Mesenchymal stem cell (in vitro differentiated cells and primary cell): ENCODE results near the gene DOCK2.

Source experiments
- DNase-seq: peaks from one replicate; pipeline ENCODE4 v3.0.0-alpha.2; 2013
- H2AFZ ChIP-seq: one replicate; pipeline ENCODE4 v1.6.1; 2013; ENCODE audit warnings: low read depth, mild to moderate bottlenecking, control low read depth, inconsistent platforms, low read length, moderate library complexity
- H2AK5ac ChIP-seq: 2 replicates; pipeline ENCODE4 v1.6.1; 2013; ENCODE audit warnings: low read length, moderate library complexity, mild to moderate bottlenecking, inconsistent platforms; ENCODE audit not compliant: severe bottlenecking
- H2BK120ac ChIP-seq: one replicate; pipeline ENCODE4 v1.6.1; 2013; ENCODE audit warnings: low read depth, mild to moderate bottlenecking, inconsistent platforms, low read length, moderate library complexity
- H2BK12ac ChIP-seq, 2 experiments: one replicate each; pipeline ENCODE4 v1.6.1; 2013; ENCODE audit warnings: inconsistent platforms in 2 of 2, low read length in 2 of 2, mild to moderate bottlenecking in 2 of 2, moderate library complexity in 2 of 2, control low read depth in 1 of 2
- H2BK15ac ChIP-seq: one replicate; pipeline ENCODE4 v1.6.1; 2013; ENCODE audit warnings: mild to moderate bottlenecking, low read depth, inconsistent platforms; ENCODE audit not compliant: poor library complexity, severe bottlenecking
- H2BK5ac ChIP-seq: 2 replicates; pipeline ENCODE4 v1.6.1; 2013; ENCODE audit warnings: low read depth, mild to moderate bottlenecking, low read length, control low read depth, inconsistent platforms; ENCODE audit not compliant: poor library complexity, severe bottlenecking
- H3K14ac ChIP-seq, 2 experiments: one replicate each; pipeline ENCODE4 v1.6.1; 2013; ENCODE audit warnings: inconsistent platforms in 2 of 2, low read length in 2 of 2, control low read depth in 1 of 2, mild to moderate bottlenecking in 1 of 2, moderate library complexity in 1 of 2
- H3K18ac ChIP-seq, 2 experiments: one replicate each; pipeline ENCODE4 v1.6.1; 2013; ENCODE audit warnings: inconsistent platforms in 2 of 2, low read length in 2 of 2, control low read depth in 1 of 2, low read depth in 1 of 2, mild to moderate bottlenecking in 1 of 2
- H3K23ac ChIP-seq, 2 experiments: one replicate each; pipeline ENCODE4 v1.6.1; 2013; ENCODE audit warnings: inconsistent platforms in 2 of 2, low read length in 2 of 2, mild to moderate bottlenecking in 2 of 2, moderate library complexity in 2 of 2, control low read depth in 1 of 2
- H3K27ac ChIP-seq: 2 replicates; pipeline ENCODE4 v1.5.1; 2013; ENCODE audit warnings: mild to moderate bottlenecking, moderate library complexity, low read length, control low read depth, inconsistent platforms; ENCODE audit not compliant: poor library complexity, severe bottlenecking
- H3K27me3 ChIP-seq, 2 experiments: 2 replicates each; pipeline versions ENCODE4 v1.6.1 to v1.7.0; 2013; ENCODE audit warnings: low read length in 2 of 2, mild to moderate bottlenecking in 2 of 2, moderate library complexity in 2 of 2, control low read depth in 1 of 2, inconsistent platforms in 1 of 2; ENCODE audit not compliant: control insufficient read depth in 1 of 2, insufficient read depth in 1 of 2
- H3K36me3 ChIP-seq, 2 experiments: 2 replicates each; pipeline versions ENCODE4 v1.6.1 to v1.7.0; 2013; ENCODE audit warnings: low read length in 2 of 2, control low read depth in 1 of 2, inconsistent platforms in 1 of 2, low read depth in 1 of 2, mild to moderate bottlenecking in 1 of 2; ENCODE audit not compliant: insufficient read depth in 2 of 2, control insufficient read depth in 1 of 2
- H3K4ac ChIP-seq, 2 experiments: one replicate each; pipeline ENCODE4 v1.6.1; 2013; ENCODE audit warnings: inconsistent platforms in 2 of 2, low read length in 2 of 2, mild to moderate bottlenecking in 2 of 2, moderate library complexity in 2 of 2, control low read depth in 1 of 2, low read depth in 1 of 2
- H3K4me1 ChIP-seq: 2 replicates; pipeline ENCODE4 v1.6.1; 2013; ENCODE audit warnings: low read depth, low read length, control low read depth; ENCODE audit not compliant: control insufficient read depth, insufficient read depth
- H3K4me2 ChIP-seq: 2 replicates; pipeline ENCODE4 v1.6.1; 2013; ENCODE audit warnings: low read length, mild to moderate bottlenecking, inconsistent platforms; ENCODE audit not compliant: poor library complexity, severe bottlenecking
- H3K4me3 ChIP-seq, 2 experiments: 2 replicates each; pipeline versions ENCODE4 v1.5.1 to v1.7.0; 2013; ENCODE audit warnings: low read length in 2 of 2, mild to moderate bottlenecking in 2 of 2, control low read depth in 1 of 2, low read depth in 1 of 2; ENCODE audit not compliant: insufficient read depth in 1 of 2
- H3K79me1 ChIP-seq: replicated peaks from 2 replicates; pipeline ENCODE4 v1.6.1; 2013; ENCODE audit warnings: mild to moderate bottlenecking, control low read depth, low read length, inconsistent platforms; ENCODE audit not compliant: poor library complexity, severe bottlenecking
- H3K9ac ChIP-seq: 2 replicates; pipeline ENCODE4 v1.7.0; 2013; ENCODE audit warnings: mild to moderate bottlenecking, low read length, moderate library complexity
- H3K9me3 ChIP-seq: 2 replicates; pipeline ENCODE4 v1.7.0; 2013; ENCODE audit warnings: mild to moderate bottlenecking, low read length; ENCODE audit not compliant: control insufficient read depth
- H4K8ac ChIP-seq: one replicate; pipeline ENCODE4 v1.6.1; 2013; ENCODE audit warnings: inconsistent platforms, mild to moderate bottlenecking, low read length, moderate library complexity
- H4K91ac ChIP-seq: one replicate; pipeline ENCODE4 v1.6.1; 2013; ENCODE audit warnings: mild to moderate bottlenecking, low read length, inconsistent platforms
- WGBS: methylation state at CpG from one replicate; pipeline ENCODE4 v1.1.7; 2013; ENCODE audit warnings: mixed read lengths; 5-methylcytosine and 5-hydroxymethylcytosine counted together

Gene DOCK2

DNA sequence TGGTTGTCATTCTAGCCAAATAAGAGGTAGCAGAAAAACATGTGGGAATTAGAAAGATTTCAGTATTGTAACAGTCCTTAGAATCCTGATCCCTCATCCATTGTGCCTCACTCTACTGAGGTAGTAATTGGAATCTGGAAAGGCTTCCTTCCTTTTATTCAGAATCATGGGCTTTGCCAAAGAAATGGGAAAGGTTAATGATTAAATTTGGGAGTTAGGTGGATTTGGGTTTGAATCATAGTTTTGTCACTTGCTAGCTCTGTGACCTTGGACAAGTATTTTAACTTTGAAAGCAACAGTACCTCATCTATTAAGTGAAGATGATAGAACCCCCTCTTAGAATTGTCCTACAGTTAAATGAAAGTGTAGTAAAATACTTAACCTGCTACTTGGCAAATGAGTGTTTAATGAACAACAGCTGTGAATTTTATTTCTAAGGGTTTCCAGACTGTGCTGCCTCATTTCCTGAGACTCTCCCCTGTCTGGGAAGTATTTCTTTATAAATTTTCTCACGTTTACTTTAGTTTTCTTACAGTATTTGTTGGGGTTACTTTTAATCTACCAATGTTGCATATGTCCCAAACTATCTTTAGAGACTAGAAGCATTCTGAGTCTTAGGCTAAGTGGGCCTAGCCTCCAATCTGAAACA is 41.8 kb upstream of the DOCK2 start:
- H3K36me3 ChIP-seq: peaks cover 7 to 97% of the 10 kb centered on the region in 2 experiments
- H2AFZ ChIP-seq: no peak overlapping the region
- no peak overlapping the region for H2AK5ac ChIP-seq
- no peak overlapping the region for H3K9ac ChIP-seq
- H3K4me1 ChIP-seq: no peaks in the 10 kb centered on the region
- H3K4me3 ChIP-seq: no peak overlapping the region
- H2BK120ac ChIP-seq: no peak overlapping the region
- H2BK15ac ChIP-seq: no peak overlapping the region
- no peak overlapping the region for H3K4ac ChIP-seq
- no peak overlapping the region for H4K8ac ChIP-seq
- no CpG with 5 or more reads among the region's 1 CpG for WGBS
- no peak overlapping the region for H3K4me2 ChIP-seq
- no peak for DNase-seq
- no peaks in the 10 kb centered on the region for H3K9me3 ChIP-seq
- peaks cover 11% of the 10 kb centered on the region for H3K79me1 ChIP-seq
- H3K23ac ChIP-seq: no peak overlapping the region
- H3K27me3 ChIP-seq: no peaks in the 10 kb centered on the region
- no peak overlapping the region for H2BK5ac ChIP-seq
- H3K27ac ChIP-seq: peak overlapping the region; percentile 35
- H4K91ac ChIP-seq: no peak overlapping the region
- no peak overlapping the region for H2BK12ac ChIP-seq
- no peak overlapping the region for H3K18ac ChIP-seq
- no peak overlapping the region for H3K14ac ChIP-seq

DNA sequence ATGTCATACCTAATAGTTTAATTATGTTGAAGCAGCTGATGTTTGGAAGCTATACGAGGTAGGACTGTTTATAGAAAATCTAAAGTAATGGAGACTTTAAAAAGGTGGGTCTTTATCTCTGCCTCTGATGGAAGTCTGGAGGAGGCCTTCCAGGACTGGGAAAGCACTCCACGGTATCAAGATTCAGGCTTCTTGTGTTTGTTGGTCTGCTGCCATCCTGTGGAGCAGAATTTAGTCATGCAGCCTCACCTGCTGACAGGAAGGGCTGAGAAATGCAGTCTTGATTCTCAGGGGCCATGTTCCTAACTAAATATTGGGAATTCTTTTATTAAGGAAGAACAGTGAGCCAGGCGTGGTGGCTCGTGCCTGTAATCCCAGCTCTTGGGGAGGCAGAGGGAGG is 37.6 kb upstream of the DOCK2 start:
- Histone ChIP-seq H3K27me3 (no peaks in the 10 kb centered on the region), H4K8ac (no peak overlapping the region), H3K18ac (peak overlapping the region in 1 of 2 experiments; percentile 14), H2BK15ac (no peak overlapping the region), H3K14ac (no peak overlapping the region), H3K4me3 (no peak overlapping the region), H3K9me3 (no peaks in the 10 kb centered on the region), H3K4me2 (no peak overlapping the region), H4K91ac (no peak overlapping the region), H3K23ac (no peak overlapping the region), H3K4me1 (no peaks in the 10 kb centered on the region), H2AFZ (no peak overlapping the region), H3K36me3 (peaks cover 12 to 98% of the 10 kb centered on the region in 2 experiments), H3K9ac (no peak overlapping the region), H3K4ac (no peak overlapping the region), H2BK5ac (no peak overlapping the region), H3K79me1 (peaks cover 10% of the 10 kb centered on the region), H3K27ac (no peak overlapping the region), H2BK120ac (no peak overlapping the region), H2BK12ac (no peak overlapping the region), H2AK5ac (no peak overlapping the region)
- no peak for DNase-seq
- WGBS: 90% methylated on average over 4 of the region's 4 CpGs

DNA sequence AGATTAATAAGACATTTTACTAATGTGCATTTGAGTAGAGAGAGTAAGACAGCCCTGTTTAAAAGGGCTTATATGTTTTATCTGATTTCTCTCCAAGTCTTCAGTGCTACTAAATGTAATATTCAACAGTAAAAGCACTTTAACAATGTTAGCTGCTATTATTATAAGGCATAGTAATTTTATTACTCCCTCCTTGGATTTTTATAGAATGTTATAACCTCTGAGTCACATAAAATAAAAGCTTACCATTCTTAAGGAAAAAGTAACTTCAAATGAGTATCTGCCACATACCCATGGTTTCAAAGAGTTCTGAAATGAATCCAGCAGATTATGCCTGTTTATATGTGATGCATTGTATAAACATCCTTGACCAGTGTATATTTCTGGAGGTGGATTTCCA is 34.5 kb upstream of the DOCK2 start:
- no peak overlapping the region for H4K8ac ChIP-seq
- no peak overlapping the region for H3K27ac ChIP-seq
- H3K23ac ChIP-seq: no peak overlapping the region
- H3K9ac ChIP-seq: peak overlapping the region; percentile 30
- H4K91ac ChIP-seq: no peak overlapping the region
- no peaks in the 10 kb centered on the region for H3K4me1 ChIP-seq
- H3K79me1 ChIP-seq: peaks cover 8% of the 10 kb centered on the region
- H3K18ac ChIP-seq: no peak overlapping the region
- no peak overlapping the region for H2BK120ac ChIP-seq
- H3K9me3 ChIP-seq: no peaks in the 10 kb centered on the region
- peaks cover 12 to 75% of the 10 kb centered on the region in 2 experiments for H3K36me3 ChIP-seq
- no peak overlapping the region for H2BK5ac ChIP-seq
- H3K4me3 ChIP-seq: no peak overlapping the region
- H2BK12ac ChIP-seq: no peak overlapping the region
- H2AFZ ChIP-seq: no peak overlapping the region
- no peaks in the 10 kb centered on the region for H3K27me3 ChIP-seq
- H2BK15ac ChIP-seq: no peak overlapping the region
- DNase-seq: no peak
- no peak overlapping the region for H3K14ac ChIP-seq
- H3K4ac ChIP-seq: no peak overlapping the region
- no peak overlapping the region for H3K4me2 ChIP-seq
- H2AK5ac ChIP-seq: no peak overlapping the region

DNA sequence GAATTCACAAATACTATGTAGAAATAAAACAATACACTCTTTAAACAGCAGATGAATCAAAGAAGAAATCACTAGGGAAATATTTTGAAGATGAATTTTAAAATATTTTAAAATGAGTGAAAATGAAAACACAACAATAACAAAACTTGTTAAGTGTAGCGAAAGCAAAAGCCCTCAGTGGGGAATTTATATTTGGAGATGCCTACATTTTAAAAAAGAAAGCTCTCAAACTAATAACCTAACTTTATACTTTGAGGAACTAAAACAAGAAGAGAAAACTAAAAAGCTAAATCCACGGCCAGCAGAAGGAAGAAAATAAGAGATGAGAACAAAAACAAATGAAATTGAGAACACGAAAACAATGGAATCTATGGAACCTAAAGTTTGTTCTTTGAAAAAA is 30.8 kb upstream of the DOCK2 start:
- Histone ChIP-seq H3K27ac (no peak overlapping the region), H3K14ac (no peak overlapping the region), H3K79me1 (peaks cover 2% of the 10 kb centered on the region), H3K4me3 (no peak overlapping the region), H4K91ac (no peak overlapping the region), H3K27me3 (no peaks in the 10 kb centered on the region), H3K23ac (no peak overlapping the region), H4K8ac (no peak overlapping the region), H2BK12ac (no peak overlapping the region), H3K4ac (no peak overlapping the region), H3K18ac (no peak overlapping the region), H2BK5ac (no peak overlapping the region), H2BK15ac (no peak overlapping the region), H3K9me3 (no peaks in the 10 kb centered on the region), H2AFZ (no peak overlapping the region), H2AK5ac (no peak overlapping the region), H2BK120ac (no peak overlapping the region), H3K9ac (no peak overlapping the region), H3K4me2 (no peak overlapping the region), H3K36me3 (peaks cover 6 to 38% of the 10 kb centered on the region in 2 experiments), H3K4me1 (no peaks in the 10 kb centered on the region)
- WGBS: no CpG with 5 or more reads among the region's 3 CpGs
- DNase-seq: no peak
